Prostate gland (tissue), 2 donors: Measurements from ENCODE around the gene UBE2U.
"Not testable (repeated sequence)": the region's sequence is repeated elsewhere in the genome, so short reads cannot be mapped to it uniquely, and the experiment has no call there.

ENCODE experiments used
- POLR2A ChIP-seq: fragments of 450-650 bp; IDR thresholded peaks from one replicate; pipeline ENCODE4 v1.6.1; 2016; ENCODE audit warnings: antibody characterized with exemption, mild to moderate bottlenecking
- POLR2AphosphoS5 ChIP-seq: sonication (generic); formaldehyde crosslinking; IDR thresholded peaks from one replicate; pipeline ENCODE4 v1.6.1; 2017; ENCODE audit warnings: antibody characterized with exemption
- TF ChIP-seq, protein P1 (sequence below), 4 experiments: fragments of 200-600 bp in 2 of 4; fragments of 450-650 bp in 2 of 4; sonication (generic) in 2 of 4; IDR thresholded peaks; 1 replicate in 3 of 4; 2 replicates in 1 of 4; pipeline ENCODE4 v1.5.1; 2016 to 2019; ENCODE audit warnings: antibody characterized with exemption in 4 of 4, mild to moderate bottlenecking in 2 of 4, moderate library complexity in 2 of 4

DNA sequence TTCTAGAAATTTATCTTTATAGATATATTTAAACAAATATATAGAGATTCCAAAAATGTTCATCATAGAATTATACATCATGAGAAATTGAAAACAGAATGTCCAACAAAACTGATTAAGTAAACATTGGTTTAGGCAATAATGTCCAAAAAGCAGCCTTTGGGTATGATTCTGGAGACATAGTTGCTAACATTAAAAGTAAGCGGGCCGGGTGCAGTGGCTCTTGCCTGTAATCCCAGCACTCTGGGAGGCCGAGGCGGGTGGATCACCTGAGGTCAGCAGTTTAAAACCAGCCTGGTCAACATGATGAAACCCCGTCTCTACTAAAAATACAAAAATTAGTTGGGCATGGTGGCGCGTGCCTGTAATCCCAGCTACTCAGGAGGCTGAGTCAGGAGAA lies 20.8 kb downstream of the UBE2U start:
- TF ChIP-seq, protein P1, sequence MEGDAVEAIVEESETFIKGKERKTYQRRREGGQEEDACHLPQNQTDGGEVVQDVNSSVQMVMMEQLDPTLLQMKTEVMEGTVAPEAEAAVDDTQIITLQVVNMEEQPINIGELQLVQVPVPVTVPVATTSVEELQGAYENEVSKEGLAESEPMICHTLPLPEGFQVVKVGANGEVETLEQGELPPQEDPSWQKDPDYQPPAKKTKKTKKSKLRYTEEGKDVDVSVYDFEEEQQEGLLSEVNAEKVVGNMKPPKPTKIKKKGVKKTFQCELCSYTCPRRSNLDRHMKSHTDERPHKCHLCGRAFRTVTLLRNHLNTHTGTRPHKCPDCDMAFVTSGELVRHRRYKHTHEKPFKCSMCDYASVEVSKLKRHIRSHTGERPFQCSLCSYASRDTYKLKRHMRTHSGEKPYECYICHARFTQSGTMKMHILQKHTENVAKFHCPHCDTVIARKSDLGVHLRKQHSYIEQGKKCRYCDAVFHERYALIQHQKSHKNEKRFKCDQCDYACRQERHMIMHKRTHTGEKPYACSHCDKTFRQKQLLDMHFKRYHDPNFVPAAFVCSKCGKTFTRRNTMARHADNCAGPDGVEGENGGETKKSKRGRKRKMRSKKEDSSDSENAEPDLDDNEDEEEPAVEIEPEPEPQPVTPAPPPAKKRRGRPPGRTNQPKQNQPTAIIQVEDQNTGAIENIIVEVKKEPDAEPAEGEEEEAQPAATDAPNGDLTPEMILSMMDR (IDR thresholded peaks at IDR 0.05) = not testable (repeated sequence)
- not testable (repeated sequence) for TF ChIP-seq POLR2A, POLR2AphosphoS5
